Mucosa of gallbladder (tissue), 1 donor: ENCODE measurements around the gene TMED9. TPM values are rescaled to one million over a fixed set of nuclear protein-coding genes. Genes with fewer than 3 reads are reported as not detected.
"Not testable (repeated sequence)": the region's sequence is repeated elsewhere in the genome, so short reads cannot be mapped to it uniquely, and the experiment has no call there.

ENCODE experiments used
- DNase-seq: peaks from one replicate; pipeline ENCODE4 v3.0.0-alpha.2; 2020; ENCODE audit warnings: low spot score
- total RNA-seq: library from RNA; stranded (reverse); gene quantifications from one replicate; pipeline ENCODE4 v1.2.1, GENCODE V29; 2021
- donor health status: DM: no; HTN: no; CAD: no.

Gene TMED9
- total RNA-seq, 1 donor from 2014 or later: 155 TPM

GRCh38 chr5:177606071-177607051, 14.4 kb downstream of the TMED9 start:
- no peak for DNase-seq

- no peak for DNase-seq
Measured at GRCh38 chr5:177607115-177607451, 15.1 kb downstream of the TMED9 start.

GRCh38 chr5:177607452-177608192, 15.6 kb downstream of the TMED9 start:
- peak; percentile 82 for DNase-seq

GRCh38 chr5:177608243-177609075, 16.5 kb downstream of the TMED9 start:
- DNase-seq: no peak

- no peak for DNase-seq
Measured at GRCh38 chr5:177609076-177610059, 17.4 kb downstream of the TMED9 start.

- DNase-seq: no peak
Measured at GRCh38 chr5:177610131-177610769, 18.2 kb downstream of the TMED9 start.

- no peak for DNase-seq
Measured at GRCh38 chr5:177610770-177611445, 18.9 kb downstream of the TMED9 start.

GRCh38 chr5:177611446-177612214, 19.6 kb downstream of the TMED9 start:
- DNase-seq: no peak

- no peak for DNase-seq
Measured at GRCh38 chr5:177612215-177612673, 20.2 kb downstream of the TMED9 start.

GRCh38 chr5:177620560-177620959, 28.6 kb downstream of the TMED9 start:
- no peak for DNase-seq

- DNase-seq: not testable (repeated sequence)
Measured at GRCh38 chr5:177624172-177624571, 32.2 kb downstream of the TMED9 start.

GRCh38 chr5:177630186-177630585, 38.2 kb downstream of the TMED9 start:
- not testable (repeated sequence) for DNase-seq

GRCh38 chr5:177634912-177635311, 42.9 kb downstream of the TMED9 start:
- not testable (repeated sequence) for DNase-seq

- DNase-seq: not testable (repeated sequence)
Measured at GRCh38 chr5:177645462-177645861, 53.5 kb downstream of the TMED9 start.
